NCI-H2171 treated with DMSO at 0.1 percent for 48 hours (cell line): ENCODE results near the gene ZACN.
"Not testable (repeated sequence)": the region's sequence is repeated elsewhere in the genome, so short reads cannot be mapped to it uniquely, and the experiment has no call there.

Source experiments
- DNase-seq: peaks from one replicate; lab custom pipeline; 2025; lab: John Stamatoyannopoulos, UW

Gene ZACN

DNA sequence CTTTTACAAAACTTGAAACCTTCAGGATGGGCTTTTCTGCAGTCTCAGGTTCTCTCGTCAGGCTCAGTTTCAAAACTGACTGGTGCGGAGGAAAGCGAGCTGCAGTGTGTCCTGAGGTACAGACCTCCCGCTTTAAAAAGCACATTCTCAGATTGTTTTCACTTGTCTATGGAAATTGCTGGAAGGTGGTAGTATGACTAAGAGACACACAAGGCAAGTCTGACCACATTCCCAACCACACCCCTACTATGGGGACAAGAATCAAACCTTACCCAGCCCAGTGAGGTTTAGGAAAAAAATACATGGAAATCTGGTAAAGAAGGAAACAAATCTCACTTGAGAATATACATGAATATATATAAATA lies 24.9 kb upstream of the ZACN start:
- no peak for DNase-seq

GRCh38 chr17:76056882-76057281 lies 22.1 kb upstream of the ZACN start:
- DNase-seq: no peak

GRCh38 chr17:76058264-76058663 lies 20.7 kb upstream of the ZACN start:
- DNase-seq: not testable (repeated sequence)

DNA sequence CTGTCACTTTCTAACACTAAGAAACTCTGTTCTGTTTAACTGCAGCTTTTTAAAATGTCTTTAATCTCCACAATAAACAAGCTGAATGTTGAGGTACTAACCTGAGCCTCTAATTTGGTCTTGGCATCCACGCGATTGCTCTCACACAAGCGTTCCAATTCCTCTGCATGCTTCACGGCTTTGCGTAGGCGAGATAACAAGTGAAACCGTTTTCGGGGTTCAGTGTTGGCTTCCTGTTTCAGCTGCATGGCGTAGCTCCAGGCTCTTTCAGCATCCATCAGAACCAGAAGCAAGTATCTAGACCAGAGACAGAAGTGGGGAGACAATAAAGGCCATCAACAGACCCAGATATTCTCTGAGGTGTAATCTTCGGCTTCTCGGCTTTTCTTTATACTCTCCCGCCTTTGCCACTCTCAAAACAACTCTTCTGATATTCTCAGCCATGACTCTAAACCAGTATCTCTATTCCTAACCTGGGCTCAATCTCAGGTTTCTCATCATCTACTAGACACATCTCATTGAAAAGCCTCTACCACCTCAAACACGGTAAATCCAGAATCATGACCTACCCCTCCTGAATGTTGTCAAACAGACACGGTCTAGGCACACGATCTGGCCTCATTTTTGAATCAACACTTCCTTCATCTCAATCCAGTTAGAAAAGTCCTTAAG lies 15.0 kb upstream of the ZACN start:
- DNase-seq: no peak

DNA sequence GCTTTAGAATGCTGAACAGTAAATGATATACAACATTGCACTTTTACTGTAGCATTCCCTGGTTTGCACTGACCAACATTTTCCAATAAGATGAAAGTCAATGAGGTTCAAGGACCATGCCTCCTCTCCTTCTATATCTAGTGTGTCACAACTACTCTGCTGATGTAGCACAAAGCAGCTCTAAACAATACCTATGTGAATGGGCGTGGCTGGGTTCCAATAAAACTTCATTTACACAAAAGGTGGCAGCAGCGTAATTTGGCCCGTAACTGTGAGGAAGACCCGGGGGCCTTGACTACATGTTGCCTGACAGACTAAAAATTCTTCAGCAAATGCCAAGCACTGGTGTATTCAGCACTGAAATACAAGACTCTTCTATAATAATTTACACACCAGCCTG lies 13.2 kb upstream of the ZACN start:
- no peak for DNase-seq

DNA sequence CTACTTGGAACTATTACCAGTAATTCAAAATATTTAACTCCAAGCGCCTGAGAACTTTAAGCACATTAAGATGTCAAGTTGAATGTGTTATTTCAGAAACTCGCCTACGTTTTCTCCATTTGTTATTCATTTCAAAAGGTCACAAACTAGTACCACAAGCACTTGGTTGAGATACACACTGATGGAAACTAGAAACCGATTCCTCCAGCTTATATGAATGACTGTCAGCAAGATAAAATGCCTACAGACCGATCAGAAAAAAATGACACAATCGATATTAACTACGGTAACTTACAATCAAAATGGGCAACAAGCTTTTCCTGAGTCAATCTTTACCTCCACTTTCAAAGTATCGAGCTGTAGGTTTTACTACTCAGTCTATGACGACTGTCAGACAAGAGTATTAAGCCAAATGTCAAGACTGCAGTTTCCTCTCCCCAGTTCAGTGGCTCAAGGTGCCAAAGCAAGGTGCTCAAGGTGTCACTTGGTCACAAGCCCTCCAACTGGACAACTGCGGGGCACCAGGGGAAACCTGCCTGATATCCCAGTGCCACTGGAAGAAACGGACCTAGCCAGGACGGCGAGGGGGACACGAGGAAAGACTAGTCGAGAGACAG lies 7.3 kb upstream of the ZACN start:
- DNase-seq: no peak

DNA sequence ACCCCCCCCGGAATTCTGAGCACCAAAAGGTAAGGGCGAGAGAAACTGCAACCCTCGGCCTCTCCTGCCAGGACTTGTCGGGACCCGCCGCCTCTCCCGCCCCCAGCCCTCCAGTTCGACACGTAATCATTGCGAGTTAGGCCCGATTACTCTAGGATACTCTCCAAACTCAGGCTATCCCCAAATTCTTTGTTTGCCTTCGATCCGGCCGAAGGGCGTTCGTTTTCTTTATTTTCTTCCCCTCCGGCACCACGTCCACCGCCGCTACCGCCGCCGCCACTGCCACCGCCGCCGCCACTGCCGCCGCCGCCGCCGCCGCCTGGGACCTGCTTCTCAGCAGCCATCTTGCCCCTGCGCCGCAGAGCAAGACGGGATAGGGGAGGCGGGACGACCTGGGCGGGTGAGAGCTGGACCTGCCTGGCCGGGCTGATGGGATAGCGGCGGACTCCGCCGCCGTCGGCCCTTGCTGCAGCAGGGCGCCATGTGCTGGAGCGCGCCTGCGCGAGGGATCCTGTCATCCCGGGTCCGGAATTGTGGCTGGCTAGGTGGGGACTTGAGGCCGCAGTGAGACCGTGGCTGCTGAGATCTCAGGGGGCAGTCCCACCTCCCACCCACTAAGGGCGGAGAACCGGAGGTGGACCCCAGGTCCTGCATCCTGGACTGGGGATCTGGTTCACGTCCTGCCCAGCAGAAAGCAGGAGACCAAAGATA lies 6.7 kb upstream of the ZACN start, which contains the start of gene SRP68:
Gene SRP68 (minus strand): TSS at position 370 of the 711 bp plus-strand sequence. CDS start 26 bp downstream, at position 344.
- peak; percentile 90 for DNase-seq

DNA sequence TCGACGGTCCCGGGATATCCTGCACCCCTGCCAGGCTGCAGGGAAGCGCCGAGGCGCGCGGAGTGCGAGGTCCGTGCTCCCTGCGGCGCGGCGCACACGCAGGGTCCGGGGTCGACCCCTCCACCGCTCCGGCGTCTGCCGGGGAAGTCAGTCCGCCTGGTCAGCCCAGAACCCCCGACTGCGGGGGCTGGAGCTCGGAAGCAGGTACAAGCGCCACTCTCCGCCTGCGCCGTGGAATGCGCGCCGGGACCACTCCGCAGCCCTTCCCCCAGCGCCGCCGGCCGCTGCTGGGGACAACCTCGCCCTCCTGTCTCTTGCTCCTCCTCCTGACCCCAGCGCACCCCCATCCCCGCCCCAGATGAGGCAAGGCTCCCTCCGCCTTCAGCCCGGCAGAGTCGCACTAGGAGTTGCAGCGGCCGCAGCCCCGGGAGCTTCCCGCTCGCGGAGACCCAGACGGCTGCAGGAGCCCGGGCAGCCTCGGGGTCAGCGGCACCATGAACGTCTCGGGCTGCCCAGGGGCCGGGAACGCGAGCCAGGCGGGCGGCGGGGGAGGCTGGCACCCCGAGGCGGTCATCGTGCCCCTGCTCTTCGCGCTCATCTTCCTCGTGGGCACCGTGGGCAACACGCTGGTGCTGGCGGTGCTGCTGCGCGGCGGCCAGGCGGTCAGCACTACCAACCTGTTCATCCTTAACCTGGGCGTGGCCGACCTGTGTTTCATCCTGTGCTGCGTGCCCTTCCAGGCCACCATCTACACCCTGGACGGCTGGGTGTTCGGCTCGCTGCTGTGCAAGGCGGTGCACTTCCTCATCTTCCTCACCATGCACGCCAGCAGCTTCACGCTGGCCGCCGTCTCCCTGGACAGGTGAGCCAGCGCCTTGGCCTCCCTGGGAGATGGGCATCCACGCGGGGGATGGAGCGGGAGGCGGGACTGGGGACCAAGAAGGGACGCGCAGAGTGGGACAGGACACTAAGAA lies 4.3 kb upstream of the ZACN start, which contains the start of gene GALR2:
Gene GALR2 (plus strand): TSS at position 392 of the 974 bp plus-strand sequence. CDS start 103 bp downstream, at position 495.
- no peak for DNase-seq

DNA sequence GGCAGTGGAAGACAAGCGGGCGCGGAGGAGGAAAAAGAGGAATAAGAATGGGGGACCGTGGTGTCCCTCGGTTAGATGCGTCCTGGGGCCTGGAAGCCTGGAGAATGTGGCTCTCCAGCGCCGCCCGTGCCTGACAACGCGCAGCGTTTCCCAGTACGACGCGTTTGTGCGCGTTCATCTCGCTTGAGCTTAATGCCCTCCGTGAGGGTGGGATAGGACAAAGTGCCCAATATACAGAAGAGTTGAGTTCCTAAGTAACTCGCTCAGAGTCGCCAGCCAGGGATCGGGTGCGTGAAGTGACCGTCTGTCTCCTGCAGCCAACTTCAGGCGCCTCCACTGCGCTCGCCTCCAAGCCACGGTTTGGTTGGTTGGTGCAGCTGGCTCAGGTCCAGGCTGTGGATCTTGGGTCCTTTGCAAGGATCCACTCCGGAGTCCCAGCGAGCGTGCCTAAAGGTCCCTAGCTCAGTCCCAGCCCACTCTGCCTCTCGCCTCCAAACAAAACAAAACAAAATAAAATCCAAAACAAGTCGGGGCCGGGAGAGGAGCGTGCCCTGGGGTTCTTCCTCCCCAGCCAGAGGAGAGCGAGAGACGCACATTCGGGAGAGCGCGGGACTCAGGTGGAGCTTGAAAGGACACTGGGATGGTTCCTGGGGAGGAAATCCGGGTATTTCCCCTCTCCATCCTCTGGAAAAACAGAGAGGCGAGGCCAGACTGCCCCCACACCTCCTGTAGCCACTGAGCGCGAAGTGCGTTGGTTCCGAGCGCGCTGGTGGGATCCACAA lies 3.4 kb upstream of the ZACN start:
- DNase-seq: no peak

DNA sequence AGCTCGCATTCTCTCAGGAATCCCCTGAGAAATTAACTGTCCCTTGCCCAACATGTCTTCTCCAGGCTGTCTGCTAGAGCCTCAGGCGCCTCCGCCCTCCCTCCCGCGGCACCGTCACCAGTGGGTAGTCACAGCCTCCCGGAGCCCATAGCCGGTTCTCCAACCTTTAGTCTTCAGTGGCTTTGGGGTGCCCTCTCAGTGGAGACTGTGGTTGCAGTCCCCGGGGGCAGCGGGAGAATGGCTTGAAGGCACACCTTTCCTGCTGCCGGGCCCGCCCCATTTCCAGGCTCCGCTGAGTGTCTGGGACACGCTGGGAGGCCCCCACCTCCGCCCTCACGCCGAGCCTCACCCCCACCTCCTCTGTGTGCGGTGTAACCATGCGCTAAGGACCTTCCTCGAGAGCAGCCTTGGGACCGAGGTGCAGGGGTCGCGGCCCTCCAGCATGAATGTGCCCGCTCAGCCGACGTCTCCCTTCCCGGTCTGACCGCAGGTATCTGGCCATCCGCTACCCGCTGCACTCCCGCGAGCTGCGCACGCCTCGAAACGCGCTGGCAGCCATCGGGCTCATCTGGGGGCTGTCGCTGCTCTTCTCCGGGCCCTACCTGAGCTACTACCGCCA lies 2.7 kb upstream of the ZACN start:
- DNase-seq: no peak

DNA sequence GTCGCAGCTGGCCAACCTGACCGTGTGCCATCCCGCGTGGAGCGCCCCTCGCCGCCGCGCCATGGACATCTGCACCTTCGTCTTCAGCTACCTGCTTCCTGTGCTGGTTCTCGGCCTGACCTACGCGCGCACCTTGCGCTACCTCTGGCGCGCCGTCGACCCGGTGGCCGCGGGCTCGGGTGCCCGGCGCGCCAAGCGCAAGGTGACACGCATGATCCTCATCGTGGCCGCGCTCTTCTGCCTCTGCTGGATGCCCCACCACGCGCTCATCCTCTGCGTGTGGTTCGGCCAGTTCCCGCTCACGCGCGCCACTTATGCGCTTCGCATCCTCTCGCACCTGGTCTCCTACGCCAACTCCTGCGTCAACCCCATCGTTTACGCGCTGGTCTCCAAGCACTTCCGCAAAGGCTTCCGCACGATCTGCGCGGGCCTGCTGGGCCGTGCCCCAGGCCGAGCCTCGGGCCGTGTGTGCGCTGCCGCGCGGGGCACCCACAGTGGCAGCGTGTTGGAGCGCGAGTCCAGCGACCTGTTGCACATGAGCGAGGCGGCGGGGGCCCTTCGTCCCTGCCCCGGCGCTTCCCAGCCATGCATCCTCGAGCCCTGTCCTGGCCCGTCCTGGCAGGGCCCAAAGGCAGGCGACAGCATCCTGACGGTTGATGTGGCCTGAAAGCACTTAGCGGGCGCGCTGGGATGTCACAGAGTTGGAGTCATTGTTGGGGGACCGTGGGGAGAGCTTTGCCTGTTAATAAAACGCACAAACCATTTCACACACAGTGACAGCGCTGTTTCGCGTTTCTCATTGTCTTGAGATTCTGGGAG lies 2.0 kb upstream of the ZACN start:
- DNase-seq: no peak

- no peak for DNase-seq
Measured at GRCh38 chr17:76077584-76078110, 1.3 kb upstream of the ZACN start.

GRCh38 chr17:76078370-76078769 lies 612 bp upstream of the ZACN start:
- not testable (repeated sequence) for DNase-seq

DNA sequence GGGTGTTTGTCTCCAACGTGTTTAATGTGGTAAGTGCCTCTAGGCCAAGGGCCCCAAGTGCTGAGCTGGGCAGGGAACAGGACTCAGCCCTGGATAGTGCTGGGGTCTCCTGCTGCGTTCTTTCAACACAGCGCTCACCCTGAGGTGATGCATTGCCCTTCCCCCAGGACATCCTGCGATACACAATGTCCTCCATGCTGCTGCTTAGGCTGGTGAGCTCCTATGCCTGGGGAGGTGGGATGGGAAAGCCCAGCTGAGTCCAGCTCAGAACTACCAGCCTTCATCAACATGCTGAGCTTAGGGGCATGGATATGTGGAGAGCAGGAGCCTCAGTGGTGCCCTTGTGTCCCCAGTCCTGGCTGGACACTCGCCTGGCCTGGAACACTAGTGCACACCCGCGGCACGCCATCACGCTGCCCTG lies 563 bp downstream of the ZACN start:
- no peak for DNase-seq

- DNase-seq: peak; percentile 20
Measured at GRCh38 chr17:76079956-76080767, 1.2 kb downstream of the ZACN start.

- no peak for DNase-seq
Measured at GRCh38 chr17:76080768-76081287, 1.8 kb downstream of the ZACN start.

DNA sequence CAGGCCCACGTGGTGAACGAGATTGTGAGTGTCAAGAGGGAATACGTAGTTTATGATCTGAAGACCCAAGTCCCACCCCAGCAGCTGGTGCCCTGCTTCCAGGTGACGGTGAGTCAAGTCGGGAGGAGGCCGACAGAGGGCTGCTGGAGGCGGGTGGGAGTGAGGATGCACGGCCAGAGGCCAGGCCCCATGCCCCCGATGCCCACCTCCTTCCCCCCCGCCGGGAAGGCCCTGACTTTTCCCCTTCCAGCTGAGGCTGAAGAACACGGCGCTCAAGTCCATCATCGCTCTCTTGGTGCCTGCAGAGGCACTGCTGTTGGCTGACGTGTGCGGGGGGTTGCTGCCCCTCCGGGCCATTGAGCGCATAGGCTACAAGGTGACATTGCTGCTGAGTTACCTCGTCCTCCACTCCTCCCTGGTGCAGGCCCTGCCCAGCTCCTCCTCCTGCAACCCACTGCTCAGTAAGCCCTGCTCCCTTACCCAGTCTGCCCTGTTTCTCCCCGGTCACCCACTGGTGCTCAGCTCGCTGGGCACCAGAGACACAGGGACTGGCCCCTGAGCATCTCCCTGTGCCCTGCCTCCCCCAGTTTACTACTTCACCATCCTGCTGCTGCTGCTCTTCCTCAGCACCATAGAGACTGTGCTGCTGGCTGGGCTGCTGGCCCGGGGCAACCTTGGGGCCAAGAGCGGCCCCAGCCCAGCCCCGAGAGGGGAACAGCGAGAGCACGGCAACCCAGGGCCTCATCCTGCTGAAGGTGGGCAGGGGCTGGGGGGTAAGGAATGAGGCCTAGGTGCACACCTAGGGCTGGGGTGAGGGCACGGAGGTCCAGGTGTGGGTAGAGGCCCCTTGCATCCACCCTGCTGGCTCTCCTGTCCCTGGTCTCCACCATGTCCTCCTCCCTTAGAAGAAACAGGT lies 2.6 kb downstream of the ZACN start:
- DNase-seq: no peak
